ENCODE measurements around the gene HDGFL2. TPM values are rescaled to one million over a fixed set of nuclear protein-coding genes. Genes with fewer than 3 reads are reported as not detected.

Gene HDGFL2
- total RNA-seq, 1 donor from 2014 or later: 35.0 TPM

DNA sequence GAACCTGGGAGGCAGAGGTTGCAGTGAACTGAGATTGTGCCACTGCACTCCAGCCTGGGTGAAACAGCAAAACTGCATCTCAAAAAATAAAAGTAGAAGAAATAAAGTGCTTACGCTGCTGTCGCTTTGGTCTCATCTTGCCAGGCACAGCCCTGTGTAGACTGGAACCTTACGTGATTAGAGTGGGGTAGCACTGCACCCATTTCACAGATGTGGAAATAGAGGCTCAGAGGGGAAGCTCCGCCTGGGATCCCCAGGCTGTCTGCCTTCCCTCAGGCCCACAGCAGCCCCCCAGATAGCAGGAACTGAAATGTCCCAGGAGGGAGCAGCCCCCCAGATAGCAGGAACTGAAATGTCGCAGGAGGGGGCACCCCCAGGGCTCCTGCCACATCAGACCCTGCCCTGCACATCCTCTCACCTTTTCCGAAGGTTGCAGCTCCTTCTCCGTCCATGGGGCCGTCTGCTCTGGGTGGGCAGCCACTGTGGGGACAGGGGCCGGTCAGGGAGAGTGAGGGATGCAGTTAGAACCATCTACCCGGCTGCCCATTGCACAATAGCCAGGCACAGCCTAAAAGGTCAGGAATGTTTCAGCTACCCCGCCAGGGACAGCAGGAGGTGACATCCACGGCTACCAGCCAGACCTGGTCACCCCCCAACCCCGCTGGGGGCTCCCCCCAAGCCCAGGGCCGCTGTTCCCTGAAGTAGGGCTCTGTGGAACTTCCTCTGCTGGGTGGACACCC lies 44.3 kb downstream of the HDGFL2 start:
- Histone ChIP-seq H3K36me3 (ENCODE audit: control insufficient read depth, insufficient read depth, low read length) (no peaks in the 10 kb centered on the region), H3K4me3 (ENCODE audit: low read depth, low read length) (no peak overlapping the region), H3K27me3 (ENCODE audit: control insufficient read depth, insufficient read depth, low read length) (no peaks in the 10 kb centered on the region)
- DNase-seq (ENCODE audit: low read depth) (no peak), FAIRE-seq (no peak)
- no peak for TF ChIP-seq CTCF (IDR thresholded peaks at IDR 0.05; ENCODE audit: insufficient read depth, low read length, severe bottlenecking)

GRCh38 chr19:4516939-4517300 lies 44.8 kb downstream of the HDGFL2 start:
- no peak for FAIRE-seq
- no peak overlapping the region for H3K4me3 ChIP-seq (ENCODE audit: low read depth, low read length)
- no peak for TF ChIP-seq CTCF (IDR thresholded peaks at IDR 0.05; ENCODE audit: insufficient read depth, low read length, severe bottlenecking)
- no peaks in the 10 kb centered on the region for H3K27me3 ChIP-seq (ENCODE audit: control insufficient read depth, insufficient read depth, low read length)
- DNase-seq (ENCODE audit: low read depth): no peak
- no peaks in the 10 kb centered on the region for H3K36me3 ChIP-seq (ENCODE audit: control insufficient read depth, insufficient read depth, low read length)

- no peak overlapping the region for H3K4me3 ChIP-seq (ENCODE audit: low read depth, low read length)
- H3K27me3 ChIP-seq (ENCODE audit: control insufficient read depth, insufficient read depth, low read length): no peaks in the 10 kb centered on the region
- DNase-seq (ENCODE audit: low read depth) (no peak), FAIRE-seq (no peak)
- H3K36me3 ChIP-seq (ENCODE audit: control insufficient read depth, insufficient read depth, low read length): no peaks in the 10 kb centered on the region
- TF ChIP-seq CTCF (IDR thresholded peaks at IDR 0.05; ENCODE audit: insufficient read depth, low read length, severe bottlenecking): no peak
Measured at GRCh38 chr19:4517451-4518057, 45.5 kb downstream of the HDGFL2 start.

- TF ChIP-seq CTCF (IDR thresholded peaks at IDR 0.05; ENCODE audit: insufficient read depth, low read length, severe bottlenecking): no peak
- Histone ChIP-seq H3K27me3 (ENCODE audit: control insufficient read depth, insufficient read depth, low read length) (no peaks in the 10 kb centered on the region), H3K36me3 (ENCODE audit: control insufficient read depth, insufficient read depth, low read length) (no peaks in the 10 kb centered on the region), H3K4me3 (ENCODE audit: low read depth, low read length) (no peak within 1 kb of the TSS)
- FAIRE-seq: peak; percentile 50
- peak; percentile 11 for DNase-seq (ENCODE audit: low read depth)
Measured at GRCh38 chr19:4518345-4519171, 46.5 kb downstream of the HDGFL2 start, which contains the start of gene PLIN4. Gene PLIN4, minus strand, starts transcription at chr19:4518486. Its CDS starts 214 bp downstream, at chr19:4518272.

GRCh38 chr19:4519172-4519496 lies 47.0 kb downstream of the HDGFL2 start:
- DNase-seq (ENCODE audit: low read depth) (no peak), FAIRE-seq (no peak)
- no peak for TF ChIP-seq CTCF (IDR thresholded peaks at IDR 0.05; ENCODE audit: insufficient read depth, low read length, severe bottlenecking)
- Histone ChIP-seq H3K36me3 (ENCODE audit: control insufficient read depth, insufficient read depth, low read length) (no peaks in the 10 kb centered on the region), H3K27me3 (ENCODE audit: control insufficient read depth, insufficient read depth, low read length) (no peaks in the 10 kb centered on the region), H3K4me3 (ENCODE audit: low read depth, low read length) (no peak overlapping the region)
